Spleen (tissue), 7 donors: ENCODE data around the gene CDH26.

Source experiments
- POLR2A ChIP-seq, 3 donors: fragments of 450-650 bp; IDR thresholded peaks; one replicate each; pipeline ENCODE4 v1.5.1; 2017; ENCODE audit warnings: antibody characterized with exemption in 3 of 3, mild to moderate bottlenecking in 1 of 3
- POLR2AphosphoS5 ChIP-seq, 3 donors: sonication (generic); formaldehyde crosslinking; IDR thresholded peaks; one replicate each; pipeline ENCODE4 v1.5.1; 2017; ENCODE audit warnings: antibody characterized with exemption in 3 of 3
- TF ChIP-seq, protein P1 (sequence below), 11 experiments: fragments of 200-600 bp in 7 of 11; fragments of 450-650 bp in 4 of 11; sonication (generic) in 4 of 11; IDR thresholded peaks in 8 of 11; conservative IDR thresholded peaks in 3 of 11; 1 replicate in 7 of 11; 2 replicates in 4 of 11; pipeline versions ENCODE4 v1.4.0 to v1.8.0; 2016 to 2021; ENCODE audit warnings: antibody characterized with exemption in 11 of 11, inconsistent platforms in 4 of 11, mild to moderate bottlenecking in 1 of 11
- donor health status: DM: no; HTN: no; CAD: no; lungs with moderate emphysema.
- donor health status: DM: no; HTN: no; CAD: no.
- donor health status: DM: no; HTN: no; CAD: no.

DNA sequence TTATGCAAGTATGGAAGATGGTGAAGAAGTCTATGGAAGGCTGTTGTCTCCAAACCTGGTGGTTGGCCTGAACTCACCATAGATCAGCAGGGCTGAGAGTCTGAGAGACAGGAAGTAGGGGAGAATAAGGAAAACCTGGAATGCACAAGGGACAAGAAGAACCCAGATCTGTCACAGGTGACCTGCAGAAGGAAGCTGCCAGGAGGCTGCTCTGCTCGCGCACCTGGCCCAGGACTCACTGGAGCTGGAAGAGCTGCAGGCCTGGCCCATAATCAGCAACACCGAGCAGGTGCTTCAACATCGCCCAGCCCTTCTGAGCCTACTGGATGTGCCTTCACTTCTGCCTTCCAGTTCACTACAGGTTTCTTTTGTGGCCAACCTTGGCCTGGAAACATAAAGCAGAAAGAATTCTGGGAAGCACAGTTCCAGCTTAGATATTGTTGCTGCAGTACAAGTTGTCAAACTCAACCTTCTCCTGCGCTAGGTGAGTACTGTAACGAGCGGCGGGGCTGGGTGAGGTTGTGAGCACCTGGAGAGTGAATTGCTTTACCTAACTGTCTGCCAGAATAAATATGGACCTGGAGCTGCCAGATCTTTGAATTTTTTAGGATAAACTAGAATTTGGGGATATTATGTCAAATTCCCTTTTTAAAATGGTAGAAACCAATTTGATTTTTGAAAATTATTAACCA lies 82.4 kb downstream of the CDH26 start:
- TF ChIP-seq, protein P1, sequence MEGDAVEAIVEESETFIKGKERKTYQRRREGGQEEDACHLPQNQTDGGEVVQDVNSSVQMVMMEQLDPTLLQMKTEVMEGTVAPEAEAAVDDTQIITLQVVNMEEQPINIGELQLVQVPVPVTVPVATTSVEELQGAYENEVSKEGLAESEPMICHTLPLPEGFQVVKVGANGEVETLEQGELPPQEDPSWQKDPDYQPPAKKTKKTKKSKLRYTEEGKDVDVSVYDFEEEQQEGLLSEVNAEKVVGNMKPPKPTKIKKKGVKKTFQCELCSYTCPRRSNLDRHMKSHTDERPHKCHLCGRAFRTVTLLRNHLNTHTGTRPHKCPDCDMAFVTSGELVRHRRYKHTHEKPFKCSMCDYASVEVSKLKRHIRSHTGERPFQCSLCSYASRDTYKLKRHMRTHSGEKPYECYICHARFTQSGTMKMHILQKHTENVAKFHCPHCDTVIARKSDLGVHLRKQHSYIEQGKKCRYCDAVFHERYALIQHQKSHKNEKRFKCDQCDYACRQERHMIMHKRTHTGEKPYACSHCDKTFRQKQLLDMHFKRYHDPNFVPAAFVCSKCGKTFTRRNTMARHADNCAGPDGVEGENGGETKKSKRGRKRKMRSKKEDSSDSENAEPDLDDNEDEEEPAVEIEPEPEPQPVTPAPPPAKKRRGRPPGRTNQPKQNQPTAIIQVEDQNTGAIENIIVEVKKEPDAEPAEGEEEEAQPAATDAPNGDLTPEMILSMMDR (IDR thresholded peaks at IDR 0.05 in 8 of 11, conservative IDR thresholded peaks at IDR 0.05 in 3 of 11), result no peak
- TF ChIP-seq POLR2A (IDR thresholded peaks at IDR 0.05) (no peak), POLR2AphosphoS5 (IDR thresholded peaks at IDR 0.05) (no peak)
